BLaER1 (cell line): ENCODE measurements around the gene SLC24A3.

Experiments
- H3K27ac ChIP-seq: shearing (Covaris generic); formaldehyde crosslinking; 2 replicates; pipeline ENCODE4 v1.8.1; 2022
- H3K27me3 ChIP-seq: shearing (Covaris generic); formaldehyde crosslinking; 2 replicates; pipeline ENCODE4 v1.8.1; 2022
- H3K36me3 ChIP-seq: shearing (Covaris generic); formaldehyde crosslinking; 2 replicates; pipeline ENCODE4 v1.8.1; 2022
- H3K4me1 ChIP-seq: shearing (Covaris generic); formaldehyde crosslinking; 2 replicates; pipeline ENCODE4 v1.8.1; 2022
- H3K4me2 ChIP-seq: shearing (Covaris generic); formaldehyde crosslinking; 2 replicates; pipeline ENCODE4 v1.8.1; 2022
- H3K4me3 ChIP-seq: shearing (Covaris generic); formaldehyde crosslinking; 2 replicates; pipeline ENCODE4 v1.8.1; 2022
- H3K9ac ChIP-seq: shearing (Covaris generic); formaldehyde crosslinking; 2 replicates; pipeline ENCODE4 v1.8.1; 2022
- H3K9me3 ChIP-seq: shearing (Covaris generic); formaldehyde crosslinking; 2 replicates; pipeline ENCODE4 v1.8.1; 2022
- H4K20me1 ChIP-seq: shearing (Covaris generic); formaldehyde crosslinking; 2 replicates; pipeline ENCODE4 v1.8.1; 2022
- Cebpa-rat ChIP-seq: shearing (Covaris generic); IDR thresholded peaks from 2 replicates; pipeline ENCODE4 v1.8.1; 2022

SLC24A3 gene

GRCh38 chr20:19314621-19315020 lies 102.2 kb downstream of the SLC24A3 start:
- no peak overlapping the region for H3K27ac ChIP-seq
- H3K4me1 ChIP-seq: peaks cover 10% of the 10 kb centered on the region; the same call in 1 of the 2 replicates
- no peak overlapping the region for H3K4me3 ChIP-seq
- no peak overlapping the region for H3K4me2 ChIP-seq
- no peak overlapping the region for H3K9ac ChIP-seq
- TF ChIP-seq Cebpa-rat: no peak
- H3K9me3 ChIP-seq: no peaks in the 10 kb centered on the region
- H3K36me3 ChIP-seq: no peaks in the 10 kb centered on the region
- no peaks in the 10 kb centered on the region for H4K20me1 ChIP-seq
- H3K27me3 ChIP-seq: no peaks in the 10 kb centered on the region

- no peak overlapping the region for H3K27ac ChIP-seq
- TF ChIP-seq Cebpa-rat: no peak
These were observed 105.0 kb downstream of the SLC24A3 start for GRCh38 chr20:19317237-19318069.

GRCh38 chr20:19318610-19319009 lies 106.2 kb downstream of the SLC24A3 start:
- no peak overlapping the region for H3K4me2 ChIP-seq
- no peak for TF ChIP-seq Cebpa-rat
- no peaks in the 10 kb centered on the region for H3K9me3 ChIP-seq
- H3K36me3 ChIP-seq: no peaks in the 10 kb centered on the region
- H3K27ac ChIP-seq: no peak overlapping the region
- H3K4me3 ChIP-seq: no peak overlapping the region
- H3K27me3 ChIP-seq: no peaks in the 10 kb centered on the region; the same call in 1 of the 2 replicates
- H3K4me1 ChIP-seq: peaks cover 10% of the 10 kb centered on the region; the same call in 1 of the 2 replicates
- no peaks in the 10 kb centered on the region for H4K20me1 ChIP-seq
- no peak overlapping the region for H3K9ac ChIP-seq

More at GRCh38 chr20:19317237-19318069, 105.0 kb downstream of the SLC24A3 start:
- peak overlapping the region; percentile 30 for H3K4me2 ChIP-seq
- H3K4me1 ChIP-seq: peaks cover 10% of the 10 kb centered on the region; the same call in 1 of the 2 replicates
- no peaks in the 10 kb centered on the region for H4K20me1 ChIP-seq
- H3K27me3 ChIP-seq: no peaks in the 10 kb centered on the region; the same call in 1 of the 2 replicates
- no peaks in the 10 kb centered on the region for H3K9me3 ChIP-seq
- H3K4me3 ChIP-seq: no peak overlapping the region
- H3K36me3 ChIP-seq: no peaks in the 10 kb centered on the region
- H3K9ac ChIP-seq: no peak overlapping the region

GRCh38 chr20:19320005-19320404 lies 107.6 kb downstream of the SLC24A3 start:
- H3K4me1 ChIP-seq: peaks cover 10% of the 10 kb centered on the region; the same call in 1 of the 2 replicates
- peaks cover 10% of the 10 kb centered on the region for H3K27me3 ChIP-seq

GRCh38 chr20:19321176-19321575 lies 108.7 kb downstream of the SLC24A3 start:
- Histone ChIP-seq H3K9ac (no peak overlapping the region), H4K20me1 (no peaks in the 10 kb centered on the region; the same call in 1 of the 2 replicates), H3K9me3 (no peaks in the 10 kb centered on the region), H3K36me3 (no peaks in the 10 kb centered on the region), H3K4me1 (peaks cover 10% of the 10 kb centered on the region; the same call in 1 of the 2 replicates), H3K4me2 (no peak overlapping the region), H3K27ac (no peak overlapping the region), H3K27me3 (peaks cover 18% of the 10 kb centered on the region), H3K4me3 (no peak overlapping the region)
- no peak for TF ChIP-seq Cebpa-rat

More at GRCh38 chr20:19320005-19320404, 107.6 kb downstream of the SLC24A3 start:
- Histone ChIP-seq H3K9me3 (no peaks in the 10 kb centered on the region), H3K4me2 (no peak overlapping the region), H3K9ac (no peak overlapping the region), H4K20me1 (no peaks in the 10 kb centered on the region), H3K27ac (no peak overlapping the region), H3K4me3 (no peak overlapping the region), H3K36me3 (no peaks in the 10 kb centered on the region)
- TF ChIP-seq Cebpa-rat: no peak

- Histone ChIP-seq H3K9me3 (no peaks in the 10 kb centered on the region), H3K36me3 (no peaks in the 10 kb centered on the region), H3K4me3 (no peak overlapping the region), H3K9ac (no peak overlapping the region), H3K27me3 (peaks cover 29% of the 10 kb centered on the region), H4K20me1 (peaks cover 10% of the 10 kb centered on the region), H3K4me2 (no peak overlapping the region), H3K27ac (no peak overlapping the region), H3K4me1 (peaks cover 14% of the 10 kb centered on the region)
- no peak for TF ChIP-seq Cebpa-rat
These were observed 109.9 kb downstream of the SLC24A3 start for GRCh38 chr20:19322061-19322985.

GRCh38 chr20:19327401-19327800 lies 115.0 kb downstream of the SLC24A3 start:
- H3K9me3 ChIP-seq: no peaks in the 10 kb centered on the region; the same call in 1 of the 2 replicates
- H4K20me1 ChIP-seq: peaks cover 37% of the 10 kb centered on the region
- H3K9ac ChIP-seq: no peak overlapping the region
- no peaks in the 10 kb centered on the region for H3K36me3 ChIP-seq
- no peak for TF ChIP-seq Cebpa-rat
- H3K4me2 ChIP-seq: peak overlapping the region; percentile 49
- peaks cover 76% of the 10 kb centered on the region for H3K27me3 ChIP-seq
- peaks cover 17% of the 10 kb centered on the region for H3K4me1 ChIP-seq
- H3K27ac ChIP-seq: no peak overlapping the region
- H3K4me3 ChIP-seq: no peak overlapping the region

- Histone ChIP-seq H3K4me3 (no peak overlapping the region), H3K9me3 (no peaks in the 10 kb centered on the region; the same call in 1 of the 2 replicates), H4K20me1 (peaks cover 37% of the 10 kb centered on the region), H3K4me2 (no peak overlapping the region), H3K36me3 (no peaks in the 10 kb centered on the region), H3K27ac (no peak overlapping the region), H3K27me3 (peaks cover 85% of the 10 kb centered on the region), H3K9ac (no peak overlapping the region), H3K4me1 (peaks cover 17% of the 10 kb centered on the region)
- TF ChIP-seq Cebpa-rat: no peak
These were observed 116.2 kb downstream of the SLC24A3 start for GRCh38 chr20:19328676-19329075.

- H3K27ac ChIP-seq: no peak overlapping the region
- no peak for TF ChIP-seq Cebpa-rat
- H3K4me1 ChIP-seq: peaks cover 17% of the 10 kb centered on the region
- H3K9ac ChIP-seq: no peak overlapping the region
- H3K4me3 ChIP-seq: no peak overlapping the region
- no peak overlapping the region for H3K4me2 ChIP-seq
- H4K20me1 ChIP-seq: peaks cover 37% of the 10 kb centered on the region
- H3K36me3 ChIP-seq: no peaks in the 10 kb centered on the region
- no peaks in the 10 kb centered on the region; the same call in 1 of the 2 replicates for H3K9me3 ChIP-seq
- H3K27me3 ChIP-seq: peaks cover 75% of the 10 kb centered on the region
These were observed 117.6 kb downstream of the SLC24A3 start for GRCh38 chr20:19330038-19330437.
